Uterus (tissue), 4 donors: ENCODE measurements around the gene IQCH. TPM values are rescaled to one million over a fixed set of nuclear protein-coding genes. Genes with fewer than 3 reads are reported as not detected.
"Not testable (repeated sequence)": the region's sequence is repeated elsewhere in the genome, so short reads cannot be mapped to it uniquely, and the experiment has no call there.

Experiments
- DNase-seq, 2 donors: peaks; one replicate each; pipeline ENCODE4 v3.0.0-alpha.2; 2019 to 2020
- H3K27ac ChIP-seq, 2 donors: fragments of 200-600 bp; sonication (generic); 1 replicate in 1 of 2; 2 replicates in 1 of 2; pipeline ENCODE4 v1.5.1; 2016 to 2018
- H3K27me3 ChIP-seq, 2 donors: fragments of 200-600 bp; sonication (generic); one replicate each; pipeline ENCODE4 v1.5.1; 2018 to 2019; ENCODE audit warnings: control low read depth in 1 of 2
- H3K36me3 ChIP-seq, 2 donors: fragments of 200-600 bp; sonication (generic); one replicate each; pipeline ENCODE4 v1.5.1; 2019; ENCODE audit warnings: control low read depth in 1 of 2
- H3K4me1 ChIP-seq, 2 donors: fragments of 200-600 bp; sonication (generic); one replicate each; pipeline ENCODE4 v1.5.1; 2018 to 2019; ENCODE audit warnings: control low read depth in 1 of 2
- H3K4me3 ChIP-seq, 2 donors: fragments of 200-600 bp; sonication (generic); 1 replicate in 1 of 2; 2 replicates in 1 of 2; pipeline ENCODE4 v1.5.1; 2018 to 2019; ENCODE audit warnings: mild to moderate bottlenecking in 1 of 2
- H3K9me3 ChIP-seq, 2 donors: fragments of 200-600 bp; sonication (generic); one replicate each; pipeline ENCODE4 v1.5.1; 2019; ENCODE audit warnings: control low read depth in 1 of 2
- POLR2A ChIP-seq, 2 donors: fragments of 450-650 bp; IDR thresholded peaks; one replicate each; pipeline ENCODE4 v1.6.1; 2016; ENCODE audit warnings: antibody characterized with exemption in 2 of 2, mild to moderate bottlenecking in 1 of 2, moderate library complexity in 1 of 2
- intact Hi-C: fragments of 100-400 bp; cut with DNase I; formaldehyde crosslinking; loops from one replicate; pipeline ENCODE4 v1.15.1; 2023; ENCODE audit warnings: low total_unique reads
- total RNA-seq, 4 donors: library from RNA; depleted of rRNA in 3 of 4; stranded (reverse); fragments of >200 nt in 3 of 4; gene quantifications; one replicate each; pipeline versions ENCODE4 v1.1.0 to v1.2.4, GENCODE V29; 2014 to 2023
- TF ChIP-seq, protein P1 (sequence below), 4 experiments: fragments of 200-600 bp in 2 of 4; fragments of 450-650 bp in 2 of 4; sonication (generic) in 2 of 4; IDR thresholded peaks; one replicate each; pipeline ENCODE4 v1.5.1; 2016 to 2019; ENCODE audit warnings: antibody characterized with exemption in 4 of 4, mild to moderate bottlenecking in 2 of 4, moderate library complexity in 1 of 4
- donor health status: DM: yes; HTN: yes; CAD: no.

Gene IQCH
- total RNA-seq, 4 donors from 2014 or later = 0.26 to 3.0 (median 1.7) TPM

DNA sequence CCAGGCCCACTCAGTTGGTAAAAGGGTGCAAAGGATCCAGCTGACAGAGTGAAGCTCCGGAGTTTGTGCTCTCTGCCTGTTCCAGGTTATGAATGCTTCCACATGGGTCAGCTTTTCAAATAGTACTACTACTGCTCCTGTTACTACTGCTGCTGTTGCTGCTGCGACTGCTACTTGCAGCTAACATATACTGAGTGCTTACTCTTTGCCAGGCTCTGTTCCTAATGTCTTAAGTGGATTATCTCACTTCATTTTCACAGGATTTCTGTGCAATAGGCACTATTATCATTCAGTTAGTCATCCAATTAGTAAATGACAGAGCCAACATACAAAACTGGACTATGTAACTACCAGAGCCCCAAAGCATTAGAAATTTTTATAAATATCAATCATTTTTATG lies 106.5 kb downstream of the IQCH start:
- TF ChIP-seq, protein P1, sequence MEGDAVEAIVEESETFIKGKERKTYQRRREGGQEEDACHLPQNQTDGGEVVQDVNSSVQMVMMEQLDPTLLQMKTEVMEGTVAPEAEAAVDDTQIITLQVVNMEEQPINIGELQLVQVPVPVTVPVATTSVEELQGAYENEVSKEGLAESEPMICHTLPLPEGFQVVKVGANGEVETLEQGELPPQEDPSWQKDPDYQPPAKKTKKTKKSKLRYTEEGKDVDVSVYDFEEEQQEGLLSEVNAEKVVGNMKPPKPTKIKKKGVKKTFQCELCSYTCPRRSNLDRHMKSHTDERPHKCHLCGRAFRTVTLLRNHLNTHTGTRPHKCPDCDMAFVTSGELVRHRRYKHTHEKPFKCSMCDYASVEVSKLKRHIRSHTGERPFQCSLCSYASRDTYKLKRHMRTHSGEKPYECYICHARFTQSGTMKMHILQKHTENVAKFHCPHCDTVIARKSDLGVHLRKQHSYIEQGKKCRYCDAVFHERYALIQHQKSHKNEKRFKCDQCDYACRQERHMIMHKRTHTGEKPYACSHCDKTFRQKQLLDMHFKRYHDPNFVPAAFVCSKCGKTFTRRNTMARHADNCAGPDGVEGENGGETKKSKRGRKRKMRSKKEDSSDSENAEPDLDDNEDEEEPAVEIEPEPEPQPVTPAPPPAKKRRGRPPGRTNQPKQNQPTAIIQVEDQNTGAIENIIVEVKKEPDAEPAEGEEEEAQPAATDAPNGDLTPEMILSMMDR (IDR thresholded peaks at IDR 0.05) = no peak
- no peak for TF ChIP-seq POLR2A (IDR thresholded peaks at IDR 0.05)
- Histone ChIP-seq H3K4me3 (no peak overlapping the region), H3K27ac (no peak overlapping the region), H3K36me3 (no peaks in the 10 kb centered on the region), H3K4me1 (no peaks in the 10 kb centered on the region), H3K9me3 (no peaks in the 10 kb centered on the region), H3K27me3 (no peaks in the 10 kb centered on the region)
- intact Hi-C loops = no loop called here
- DNase-seq = no peak

DNA sequence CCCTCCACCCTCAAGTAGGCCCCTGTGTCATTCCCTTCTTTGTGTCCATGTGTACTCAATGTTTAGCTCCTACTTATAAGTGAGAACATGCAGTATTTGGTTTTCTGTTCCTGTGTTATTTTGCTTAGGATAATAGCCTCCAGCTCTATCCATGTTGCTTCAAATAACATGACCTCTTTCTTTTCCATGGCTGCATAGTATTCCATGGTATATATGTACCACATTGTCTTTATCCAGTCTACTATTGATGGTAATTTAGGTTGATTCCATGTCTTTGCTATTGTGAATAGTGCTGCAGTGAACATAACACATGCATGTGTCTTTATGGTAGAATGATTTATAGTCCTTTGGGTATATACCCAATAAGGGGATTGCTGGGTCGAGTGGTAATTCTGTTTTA lies 109.1 kb downstream of the IQCH start:
- H3K27ac ChIP-seq, H3K36me3 ChIP-seq, H3K4me3 ChIP-seq, intact Hi-C loops, DNase-seq, H3K9me3 ChIP-seq, H3K27me3 ChIP-seq, H3K4me1 ChIP-seq: not testable (repeated sequence)

DNA sequence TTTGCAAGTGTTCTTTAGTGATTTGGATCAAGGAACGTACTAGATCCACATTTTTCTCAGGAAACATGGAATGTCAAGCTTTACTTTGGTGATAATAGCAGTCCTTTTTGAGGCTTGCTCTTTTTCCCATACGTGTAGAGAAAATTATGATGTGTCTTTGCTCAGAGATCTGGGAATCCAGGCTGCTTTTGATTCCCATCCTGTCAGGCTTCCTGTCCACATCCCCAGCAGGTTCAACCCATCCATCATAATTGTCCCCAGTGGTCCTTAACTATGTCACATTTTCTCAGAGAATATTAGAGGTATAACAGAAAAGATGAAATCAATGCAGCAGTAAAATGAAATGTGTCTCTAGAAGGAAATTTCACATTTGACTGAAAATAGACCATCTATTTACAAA lies 111.4 kb downstream of the IQCH start:
- intact Hi-C loops = no loop called here
- TF ChIP-seq POLR2A (IDR thresholded peaks at IDR 0.05) = no peak
- TF ChIP-seq, protein P1 (IDR thresholded peaks at IDR 0.05) = no peak
- no peaks in the 10 kb centered on the region for H3K27me3 ChIP-seq
- no peaks in the 10 kb centered on the region for H3K9me3 ChIP-seq
- no peak for DNase-seq
- H3K36me3 ChIP-seq = no peaks in the 10 kb centered on the region
- no peak overlapping the region for H3K4me3 ChIP-seq
- no peak overlapping the region for H3K27ac ChIP-seq
- no peaks in the 10 kb centered on the region for H3K4me1 ChIP-seq

DNA sequence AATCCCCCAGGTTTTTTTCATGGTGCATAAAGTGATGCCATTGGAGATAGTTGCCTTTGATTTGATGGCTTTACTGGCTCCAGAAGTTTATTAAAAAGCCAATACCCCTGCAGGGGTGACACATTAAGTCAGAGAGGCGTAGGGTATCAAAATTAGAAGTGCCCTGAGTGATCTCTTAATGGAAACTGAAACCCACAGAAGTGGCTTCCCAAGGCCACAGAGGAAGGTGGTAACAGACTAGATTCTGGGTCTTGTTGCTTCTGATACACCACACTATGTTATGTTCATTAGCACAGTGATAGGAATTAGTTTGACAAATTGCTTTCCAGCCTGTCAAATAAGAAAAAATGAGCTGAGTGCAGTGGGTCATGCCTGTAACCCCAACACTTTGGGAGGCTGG lies 112.3 kb downstream of the IQCH start:
- TF ChIP-seq, protein P1 (IDR thresholded peaks at IDR 0.05) = no peak
- TF ChIP-seq POLR2A (IDR thresholded peaks at IDR 0.05) = no peak
- Histone ChIP-seq H3K27me3 (no peaks in the 10 kb centered on the region), H3K36me3 (no peaks in the 10 kb centered on the region), H3K27ac (no peak overlapping the region), H3K4me1 (no peaks in the 10 kb centered on the region), H3K9me3 (no peaks in the 10 kb centered on the region), H3K4me3 (no peak overlapping the region)
- no peak for DNase-seq
- intact Hi-C loops = no loop called here

DNA sequence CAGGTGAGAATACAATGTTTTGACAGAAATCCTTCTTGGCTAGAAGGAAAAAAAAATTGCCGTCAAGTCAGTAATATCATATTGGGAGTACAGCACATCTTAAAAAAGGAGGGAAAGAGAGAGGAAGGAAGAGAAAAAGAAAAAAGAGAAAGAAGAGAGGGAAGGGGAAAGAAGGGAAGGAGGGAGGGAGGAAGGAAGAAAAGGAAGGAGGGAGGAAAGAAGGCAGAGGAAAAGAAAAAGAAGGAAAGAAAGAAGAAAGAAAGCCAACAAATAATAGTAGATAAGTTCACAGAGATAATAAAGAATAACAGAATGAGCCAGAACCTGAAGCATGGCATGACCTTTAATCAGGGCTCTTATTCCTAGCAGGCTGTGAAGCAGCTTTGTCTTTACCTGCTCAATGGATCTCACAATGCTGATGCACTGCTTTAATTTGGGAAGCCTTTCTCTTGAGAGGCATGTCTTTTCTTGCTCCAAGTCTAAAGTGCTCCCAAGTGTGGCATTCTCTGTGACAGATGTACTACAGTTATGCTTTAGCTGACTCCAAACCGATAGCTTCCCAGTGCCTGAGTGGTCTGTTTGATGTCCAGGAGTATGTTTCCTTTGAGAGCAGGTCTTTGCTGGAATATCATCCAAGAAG lies 114.9 kb downstream of the IQCH start:
- H3K4me1 ChIP-seq = no peaks in the 10 kb centered on the region
- DNase-seq = no peak
- no peak overlapping the region for H3K27ac ChIP-seq
- TF ChIP-seq, protein P1 (IDR thresholded peaks at IDR 0.05) = no peak
- TF ChIP-seq POLR2A (IDR thresholded peaks at IDR 0.05) = no peak
- no peaks in the 10 kb centered on the region for H3K36me3 ChIP-seq
- intact Hi-C loops = no loop called here
- H3K4me3 ChIP-seq = no peak overlapping the region
- H3K27me3 ChIP-seq = no peaks in the 10 kb centered on the region
- no peaks in the 10 kb centered on the region for H3K9me3 ChIP-seq
